Measurements from ENCODE around the gene MADD. TPM values are rescaled to one million over a fixed set of nuclear protein-coding genes. Genes with fewer than 3 reads are reported as not detected.
A peak's percentile ranks its signal among the peaks of the same experiment; 100 is the strongest.

Gene MADD
- total and polyA plus RNA-seq, 2 donors (not counting 3 experiments of a cell fraction or from before 2014, with no cell fraction given), result 35.3 to 36.8 TPM

DNA sequence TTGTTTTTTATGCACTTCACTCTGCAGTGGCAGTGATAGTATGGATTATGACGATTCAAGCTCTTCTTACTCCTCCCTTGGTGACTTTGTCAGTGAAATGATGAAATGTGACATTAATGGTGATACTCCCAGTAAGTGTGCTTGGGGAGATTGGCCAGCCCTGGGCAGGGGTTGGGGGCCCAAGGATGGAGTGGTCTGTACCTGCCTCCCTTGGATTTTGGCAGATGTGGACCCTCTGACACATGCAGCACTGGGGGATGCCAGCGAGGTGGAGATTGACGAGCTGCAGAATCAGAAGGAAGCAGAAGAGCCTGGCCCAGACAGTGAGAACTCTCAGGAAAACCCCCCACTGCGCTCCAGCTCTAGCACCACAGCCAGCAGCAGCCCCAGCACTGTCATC is 14.2 kb downstream of the MADD start:
- DNase-seq (ENCODE audit: low read depth, low spot score) (no peak), FAIRE-seq (no peak)
- H4K20me1 ChIP-seq (replicated peaks; ENCODE audit: control insufficient read depth, extremely low read depth, insufficient read depth, low read length), result no peaks in the 10 kb centered on the region
- H3K9ac ChIP-seq (replicated peaks; ENCODE audit: extremely low read depth, insufficient read depth, low read length), result no peak overlapping the region
- POLR2A ChIA-PET, result no interaction called here
- H3K9me3 ChIP-seq (replicated peaks; ENCODE audit: control insufficient read depth, insufficient read depth, low read length), result no peaks in the 10 kb centered on the region
- no peaks in the 10 kb centered on the region for H3K4me1 ChIP-seq (ENCODE audit: control insufficient read depth, extremely low read depth, insufficient read depth, low read length)
- H3K79me2 ChIP-seq (ENCODE audit: control insufficient read depth, insufficient read depth, low read length), result no peaks in the 10 kb centered on the region
- no peak overlapping the region for H3K4me2 ChIP-seq (ENCODE audit: insufficient read depth, low read length)
- no peak overlapping the region for H3K4me3 ChIP-seq (replicated peaks in 1 of 3; ENCODE audit: insufficient read depth in 1 of 3, low read depth in 1 of 3, low read length in 3 of 3)
- no peaks in the 10 kb centered on the region for H3K9me1 ChIP-seq (replicated peaks; ENCODE audit: control insufficient read depth, extremely low read depth, insufficient read depth, low read length)
- intact Hi-C loops (cut with micrococcal nuclease) (no loop called here), dilution Hi-C loops (cut with MboI; ENCODE audit: extremely low pct_ligation_motif_present, low sequenced_read_pairs) (no loop called here)
- no peaks in the 10 kb centered on the region for H3K27me3 ChIP-seq (ENCODE audit: control insufficient read depth in 2 of 2, insufficient read depth in 2 of 2, low read length in 2 of 2)
- CTCF ChIA-PET, result interaction anchor here (1.0 to 1.6 kb wide), 2 partner anchors 9 to 70 kb away, joined by 3 to 7 read pairs; no protein-coding TSS in a partner anchor
- no peak for TF ChIP-seq POLR2A (IDR thresholded peaks at IDR 0.05; ENCODE audit: low read depth, low read length)
- TF ChIP-seq FOS (IDR thresholded peaks at IDR 0.05; ENCODE audit: borderline replicate concordance, insufficient read depth, low read length), result no peak
- TF ChIP-seq GATA2 (IDR thresholded peaks at IDR 0.05; ENCODE audit: insufficient read depth, insufficient read length, low read depth, low read length), result no peak
- TF ChIP-seq POLR2AphosphoS5 (IDR thresholded peaks at IDR 0.05; ENCODE audit: insufficient read depth, low read depth, low read length), result no peak
- TF ChIP-seq JUN (IDR thresholded peaks at IDR 0.05; ENCODE audit: borderline replicate concordance, insufficient read depth, insufficient read length, low read depth), result no peak
- TF ChIP-seq, protein P1, sequence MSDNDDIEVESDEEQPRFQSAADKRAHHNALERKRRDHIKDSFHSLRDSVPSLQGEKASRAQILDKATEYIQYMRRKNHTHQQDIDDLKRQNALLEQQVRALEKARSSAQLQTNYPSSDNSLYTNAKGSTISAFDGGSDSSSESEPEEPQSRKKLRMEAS (IDR thresholded peaks at IDR 0.05; ENCODE audit: insufficient read depth, insufficient read length), result no peak
- TF ChIP-seq, protein P2, sequence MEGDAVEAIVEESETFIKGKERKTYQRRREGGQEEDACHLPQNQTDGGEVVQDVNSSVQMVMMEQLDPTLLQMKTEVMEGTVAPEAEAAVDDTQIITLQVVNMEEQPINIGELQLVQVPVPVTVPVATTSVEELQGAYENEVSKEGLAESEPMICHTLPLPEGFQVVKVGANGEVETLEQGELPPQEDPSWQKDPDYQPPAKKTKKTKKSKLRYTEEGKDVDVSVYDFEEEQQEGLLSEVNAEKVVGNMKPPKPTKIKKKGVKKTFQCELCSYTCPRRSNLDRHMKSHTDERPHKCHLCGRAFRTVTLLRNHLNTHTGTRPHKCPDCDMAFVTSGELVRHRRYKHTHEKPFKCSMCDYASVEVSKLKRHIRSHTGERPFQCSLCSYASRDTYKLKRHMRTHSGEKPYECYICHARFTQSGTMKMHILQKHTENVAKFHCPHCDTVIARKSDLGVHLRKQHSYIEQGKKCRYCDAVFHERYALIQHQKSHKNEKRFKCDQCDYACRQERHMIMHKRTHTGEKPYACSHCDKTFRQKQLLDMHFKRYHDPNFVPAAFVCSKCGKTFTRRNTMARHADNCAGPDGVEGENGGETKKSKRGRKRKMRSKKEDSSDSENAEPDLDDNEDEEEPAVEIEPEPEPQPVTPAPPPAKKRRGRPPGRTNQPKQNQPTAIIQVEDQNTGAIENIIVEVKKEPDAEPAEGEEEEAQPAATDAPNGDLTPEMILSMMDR (IDR thresholded peaks at IDR 0.05; ENCODE audit: extremely low read depth in 1 of 2, insufficient read depth in 1 of 2, low read depth in 1 of 2, low read length in 2 of 2), result no peak
- TF ChIP-seq EZH2 (IDR thresholded peaks at IDR 0.05; ENCODE audit: borderline replicate concordance, low read depth, low read length, severe bottlenecking), result no peak
- TF ChIP-seq MYC (IDR thresholded peaks at IDR 0.05; ENCODE audit: low read depth, low read length), result no peak
- no peak overlapping the region for H2AFZ ChIP-seq (ENCODE audit: low read depth, low read length)
- H3K27ac ChIP-seq (ENCODE audit: insufficient read depth, low read depth, low read length), result no peak overlapping the region
- TSS peak; percentile 58 for BruUV-seq (replicated peaks)
- H3K36me3 ChIP-seq (ENCODE audit: control insufficient read depth in 2 of 2, extremely low read depth in 1 of 2, insufficient read depth in 2 of 2, low read length in 2 of 2), result peaks cover 36 to 59% of the 10 kb centered on the region in 2 experiments

All from endothelial cell of umbilical vein (primary cell).